ENCODE measurements around the gene NCF4.

DNA sequence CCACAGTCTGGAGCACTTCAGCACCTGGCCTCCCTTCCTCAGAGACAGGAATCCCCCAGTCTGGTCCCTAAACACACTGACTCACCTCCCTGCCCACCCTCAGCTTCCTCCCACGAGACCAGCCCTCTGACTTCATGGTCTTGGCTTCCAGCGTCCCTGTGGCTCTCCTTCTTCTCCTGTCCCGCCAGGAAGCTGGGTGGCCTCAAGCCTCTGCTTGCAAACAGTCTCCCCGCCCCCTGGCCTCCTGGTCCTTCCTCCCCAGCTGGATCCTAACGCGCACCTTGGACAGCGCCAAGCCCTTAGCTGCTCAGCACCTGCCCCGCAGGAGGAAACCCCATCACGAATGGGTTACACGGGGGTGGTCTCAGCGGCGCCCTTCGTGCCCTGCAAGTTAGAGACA is 4.5 kb downstream of the NCF4 start:
- TF ChIP-seq ETS2 (tag; IDR thresholded peaks at IDR 0.05; ENCODE audit: borderline replicate concordance, poor library complexity, severe bottlenecking) (no peak), EP300 (IDR thresholded peaks at IDR 0.05; ENCODE audit: low read length) (no peak)

Data from K562 (cell line).